Stimulated activated naive CD8-positive, alpha-beta T cell treated with anti-CD3 and anti-CD28 coated beads, Interleukin-15, amount 100 ng/mL, for 72 hours (primary cell): ENCODE measurements around the gene FOXP4.

Experiments
- ATAC-seq: fragments of 150-1000 bp; cut with Tn5 transposase; 2 replicates; pipeline ENCODE4 v1.10.0; 2021; ENCODE audit warnings: mild to moderate bottlenecking, moderate library complexity
- DNase-seq, 2 donors: peaks; one replicate each; pipeline ENCODE4 v3.0.0; 2021 to 2022
- H3K27ac Mint-ChIP-seq, 2 donors: one replicate each; pipeline ENCODE4 v1.8.0; 2022; ENCODE audit warnings: mild to moderate bottlenecking in 2 of 2, mixed read lengths in 2 of 2, moderate library complexity in 2 of 2
- H3K27me3 Mint-ChIP-seq: one replicate; pipeline ENCODE4 v1.8.0; 2022; ENCODE audit warnings: mixed read lengths
- H3K4me1 Mint-ChIP-seq: one replicate; pipeline ENCODE4 v1.8.0; 2022; ENCODE audit warnings: mild to moderate bottlenecking, mixed read lengths
- H3K4me3 Mint-ChIP-seq, 2 donors: one replicate each; pipeline ENCODE4 v1.8.0; 2022; ENCODE audit warnings: mild to moderate bottlenecking in 2 of 2, mixed read lengths in 2 of 2, moderate library complexity in 1 of 2
- H3K9me3 Mint-ChIP-seq, 2 donors: one replicate each; pipeline ENCODE4 v1.8.0; 2022; ENCODE audit warnings: mixed read lengths in 2 of 2

FOXP4 gene

GRCh38 chr6:41563060-41563776 is 17.0 kb downstream of the FOXP4 start:
- peaks cover 7% of the 10 kb centered on the region for H3K27me3 Mint-ChIP-seq
- peaks cover 27% of the 10 kb centered on the region for H3K4me1 Mint-ChIP-seq
- no peak for DNase-seq
- H3K9me3 Mint-ChIP-seq: no peaks in the 10 kb centered on the region
- no peak overlapping the region for H3K27ac Mint-ChIP-seq
- no peak for ATAC-seq
- no peak overlapping the region for H3K4me3 Mint-ChIP-seq

GRCh38 chr6:41564448-41565142 is 18.4 kb downstream of the FOXP4 start:
- no peak overlapping the region for H3K27ac Mint-ChIP-seq
- no peak for DNase-seq
- peaks cover 31% of the 10 kb centered on the region for H3K4me1 Mint-ChIP-seq
- H3K9me3 Mint-ChIP-seq: no peaks in the 10 kb centered on the region
- no peak for ATAC-seq
- H3K27me3 Mint-ChIP-seq: peaks cover 7% of the 10 kb centered on the region
- no peak overlapping the region for H3K4me3 Mint-ChIP-seq

GRCh38 chr6:41565701-41566100 is 19.5 kb downstream of the FOXP4 start:
- DNase-seq (no peak), ATAC-seq (no peak)
- Mint-ChIP-seq H3K4me1 (peaks cover 27% of the 10 kb centered on the region), H3K27ac (no peak overlapping the region), H3K9me3 (no peaks in the 10 kb centered on the region), H3K27me3 (peaks cover 7% of the 10 kb centered on the region), H3K4me3 (no peak overlapping the region)

- peaks cover 26% of the 10 kb centered on the region for H3K4me1 Mint-ChIP-seq
- ATAC-seq (no peak), DNase-seq (no peak)
- H3K27ac Mint-ChIP-seq: no peak overlapping the region
- H3K9me3 Mint-ChIP-seq: no peaks in the 10 kb centered on the region
- no peak overlapping the region for H3K4me3 Mint-ChIP-seq
- H3K27me3 Mint-ChIP-seq: peaks cover 3% of the 10 kb centered on the region
Observed at GRCh38 chr6:41566961-41567360, 20.8 kb downstream of the FOXP4 start.

- no peak overlapping the region for H3K4me3 Mint-ChIP-seq
- DNase-seq (no peak), ATAC-seq (no peak)
- no peak overlapping the region for H3K27ac Mint-ChIP-seq
- H3K4me1 Mint-ChIP-seq: peaks cover 26% of the 10 kb centered on the region
- no peaks in the 10 kb centered on the region for H3K9me3 Mint-ChIP-seq
- no peaks in the 10 kb centered on the region for H3K27me3 Mint-ChIP-seq
Observed at GRCh38 chr6:41567684-41568083, 21.5 kb downstream of the FOXP4 start.

GRCh38 chr6:41568202-41568584 is 22.0 kb downstream of the FOXP4 start:
- DNase-seq (no peak), ATAC-seq (no peak)
- no peak overlapping the region for H3K27ac Mint-ChIP-seq
- peaks cover 26% of the 10 kb centered on the region for H3K4me1 Mint-ChIP-seq
- no peaks in the 10 kb centered on the region for H3K27me3 Mint-ChIP-seq
- H3K9me3 Mint-ChIP-seq: no peaks in the 10 kb centered on the region
- no peak overlapping the region for H3K4me3 Mint-ChIP-seq

- no peak overlapping the region for H3K4me3 Mint-ChIP-seq
- H3K27me3 Mint-ChIP-seq: no peaks in the 10 kb centered on the region
- H3K4me1 Mint-ChIP-seq: peaks cover 26% of the 10 kb centered on the region
- no peak overlapping the region for H3K27ac Mint-ChIP-seq
- H3K9me3 Mint-ChIP-seq: no peaks in the 10 kb centered on the region
- no peak for ATAC-seq
- DNase-seq: no peak
Observed at GRCh38 chr6:41568585-41569384, 22.6 kb downstream of the FOXP4 start.

- H3K9me3 Mint-ChIP-seq: no peaks in the 10 kb centered on the region
- H3K27me3 Mint-ChIP-seq: no peaks in the 10 kb centered on the region
- H3K4me3 Mint-ChIP-seq: no peak overlapping the region
- DNase-seq (no peak), ATAC-seq (no peak)
- peaks cover 26% of the 10 kb centered on the region for H3K4me1 Mint-ChIP-seq
- no peak overlapping the region for H3K27ac Mint-ChIP-seq
Observed at GRCh38 chr6:41570259-41570615, 24.1 kb downstream of the FOXP4 start.

- ATAC-seq (peak; percentile 59), DNase-seq (no peak)
- H3K27ac Mint-ChIP-seq: no peak overlapping the region
Observed at GRCh38 chr6:41571021-41571780, 25.0 kb downstream of the FOXP4 start.

GRCh38 chr6:41572613-41573012 is 26.4 kb downstream of the FOXP4 start:
- no peak overlapping the region for H3K4me3 Mint-ChIP-seq
- DNase-seq: no peak
- no peak for ATAC-seq
- H3K9me3 Mint-ChIP-seq: no peaks in the 10 kb centered on the region
- H3K27me3 Mint-ChIP-seq: no peaks in the 10 kb centered on the region
- no peak overlapping the region for H3K27ac Mint-ChIP-seq
- H3K4me1 Mint-ChIP-seq: peaks cover 26% of the 10 kb centered on the region

More at GRCh38 chr6:41571021-41571780, 25.0 kb downstream of the FOXP4 start:
- Mint-ChIP-seq H3K27me3 (no peaks in the 10 kb centered on the region), H3K4me1 (peaks cover 26% of the 10 kb centered on the region), H3K9me3 (no peaks in the 10 kb centered on the region), H3K4me3 (no peak overlapping the region)

GRCh38 chr6:41573276-41573675 is 27.1 kb downstream of the FOXP4 start:
- H3K27me3 Mint-ChIP-seq: no peaks in the 10 kb centered on the region
- no peak overlapping the region for H3K4me3 Mint-ChIP-seq
- no peaks in the 10 kb centered on the region for H3K9me3 Mint-ChIP-seq
- H3K27ac Mint-ChIP-seq: no peak overlapping the region
- ATAC-seq (no peak), DNase-seq (no peak)
- peaks cover 26% of the 10 kb centered on the region for H3K4me1 Mint-ChIP-seq

GRCh38 chr6:41573985-41574384 is 27.8 kb downstream of the FOXP4 start:
- no peak for DNase-seq
- Mint-ChIP-seq H3K9me3 (no peaks in the 10 kb centered on the region), H3K27me3 (no peaks in the 10 kb centered on the region), H3K4me3 (no peak overlapping the region), H3K27ac (no peak overlapping the region), H3K4me1 (peaks cover 29% of the 10 kb centered on the region)
- ATAC-seq: no peak

GRCh38 chr6:41575598-41575997 is 29.4 kb downstream of the FOXP4 start:
- Mint-ChIP-seq H3K9me3 (no peaks in the 10 kb centered on the region), H3K4me1 (peaks cover 21% of the 10 kb centered on the region), H3K27me3 (no peaks in the 10 kb centered on the region), H3K27ac (no peak overlapping the region), H3K4me3 (no peak overlapping the region)
- no peak for DNase-seq
- no peak for ATAC-seq

GRCh38 chr6:41576667-41577066 is 30.5 kb downstream of the FOXP4 start:
- Mint-ChIP-seq H3K9me3 (no peaks in the 10 kb centered on the region), H3K27ac (no peak overlapping the region), H3K27me3 (no peaks in the 10 kb centered on the region), H3K4me3 (no peak overlapping the region), H3K4me1 (peaks cover 12% of the 10 kb centered on the region)
- no peak for DNase-seq
- ATAC-seq: no peak

- DNase-seq (no peak), ATAC-seq (no peak)
- no peaks in the 10 kb centered on the region for H3K27me3 Mint-ChIP-seq
- peaks cover 6% of the 10 kb centered on the region for H3K4me1 Mint-ChIP-seq
- no peak overlapping the region for H3K4me3 Mint-ChIP-seq
- H3K9me3 Mint-ChIP-seq: no peaks in the 10 kb centered on the region
- H3K27ac Mint-ChIP-seq: no peak overlapping the region
Observed at GRCh38 chr6:41577356-41578216, 31.4 kb downstream of the FOXP4 start.
